Mucosa of rectum (tissue), 2 donors: ENCODE measurements around the gene YAF2.

ENCODE experiments used
- H3K27ac ChIP-seq, 2 donors: one replicate each; pipeline ENCODE4 v1.7.0; 2013; ENCODE audit warnings: inconsistent platforms in 2 of 2, low read depth in 2 of 2, low read length in 2 of 2
- H3K27me3 ChIP-seq, 2 donors: one replicate each; pipeline ENCODE4 v1.7.0; 2013; ENCODE audit warnings: low read length in 2 of 2; ENCODE audit not compliant: control insufficient read depth in 2 of 2, insufficient read depth in 2 of 2
- H3K36me3 ChIP-seq, 2 donors: one replicate each; pipeline ENCODE4 v1.7.0; 2013; ENCODE audit warnings: low read length in 2 of 2; ENCODE audit not compliant: control insufficient read depth in 2 of 2, insufficient read depth in 2 of 2
- H3K4me1 ChIP-seq, 2 donors: one replicate each; pipeline ENCODE4 v1.7.0; 2013; ENCODE audit warnings: low read length in 2 of 2, mild to moderate bottlenecking in 1 of 2; ENCODE audit not compliant: control insufficient read depth in 2 of 2, insufficient read depth in 2 of 2
- H3K4me3 ChIP-seq, 2 donors: one replicate each; pipeline ENCODE4 v1.7.0; 2013; ENCODE audit warnings: low read length in 2 of 2
- H3K9ac ChIP-seq, 2 donors: one replicate each; pipeline ENCODE4 v1.7.0; 2013; ENCODE audit warnings: low read length in 2 of 2, low read depth in 1 of 2, mild to moderate bottlenecking in 1 of 2
- H3K9me3 ChIP-seq, 2 donors: one replicate each; pipeline ENCODE4 v1.7.0; 2013; ENCODE audit warnings: low read length in 2 of 2; ENCODE audit not compliant: control insufficient read depth in 2 of 2
- donor health status: healthy.
- donor health status: Normal muscosa, but diverticular disease.

Gene YAF2

DNA sequence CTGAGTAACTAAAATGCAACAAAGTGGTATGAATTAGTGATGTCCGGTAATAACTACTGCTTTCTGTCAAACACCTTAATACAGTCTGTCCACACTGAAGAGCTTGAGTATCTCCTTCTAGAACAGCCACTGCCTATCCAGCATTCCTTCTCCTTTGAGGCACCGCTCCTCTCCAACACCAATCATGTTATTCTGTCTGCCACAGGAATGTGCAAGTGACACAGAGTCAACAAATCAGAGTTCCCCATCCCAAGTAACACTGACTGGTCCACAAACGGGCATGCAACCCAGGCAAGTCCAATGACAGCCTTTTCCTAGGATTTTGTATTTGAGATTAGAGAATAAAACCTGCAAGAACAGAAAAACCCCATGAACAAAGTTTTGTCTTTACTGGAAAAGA is 97.1 kb downstream of the YAF2 start:
- Histone ChIP-seq H3K27me3 (no peaks in the 10 kb centered on the region), H3K4me3 (no peak overlapping the region), H3K9ac (no peak overlapping the region), H3K9me3 (no peaks in the 10 kb centered on the region), H3K27ac (no peak overlapping the region), H3K36me3 (no peaks in the 10 kb centered on the region), H3K4me1 (peaks cover 13 to 15% of the 10 kb centered on the region in 2 donors)

DNA sequence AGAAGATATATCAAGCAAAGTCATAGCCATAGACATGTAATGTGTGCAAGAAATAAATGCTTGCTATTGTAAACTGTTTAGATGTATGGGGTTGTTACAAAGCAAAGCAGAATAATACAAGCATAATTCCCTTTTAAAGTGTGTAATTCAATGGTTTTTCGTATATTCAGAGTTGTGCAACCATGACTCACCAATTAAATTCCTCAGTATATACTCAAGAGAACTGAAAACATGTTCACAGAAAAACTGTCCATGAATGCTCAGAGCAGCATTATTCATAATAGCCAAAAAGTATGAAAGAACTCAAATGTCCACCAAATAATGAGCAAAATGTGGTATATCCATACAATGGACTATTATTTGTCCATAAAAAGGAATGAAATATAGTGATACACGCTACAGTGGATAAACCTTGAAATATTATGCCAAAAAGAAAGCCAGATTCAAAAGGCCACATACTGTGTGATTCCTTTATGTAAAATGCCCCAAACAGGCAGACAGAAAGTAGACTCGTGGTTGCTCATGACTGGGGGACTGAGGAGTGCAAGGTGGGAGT is 102.7 kb downstream of the YAF2 start:
- Histone ChIP-seq H3K4me3 (no peak overlapping the region), H3K4me1 (no peaks in the 10 kb centered on the region), H3K27me3 (no peaks in the 10 kb centered on the region), H3K9me3 (no peaks in the 10 kb centered on the region), H3K36me3 (no peaks in the 10 kb centered on the region), H3K27ac (no peak overlapping the region), H3K9ac (no peak overlapping the region)

DNA sequence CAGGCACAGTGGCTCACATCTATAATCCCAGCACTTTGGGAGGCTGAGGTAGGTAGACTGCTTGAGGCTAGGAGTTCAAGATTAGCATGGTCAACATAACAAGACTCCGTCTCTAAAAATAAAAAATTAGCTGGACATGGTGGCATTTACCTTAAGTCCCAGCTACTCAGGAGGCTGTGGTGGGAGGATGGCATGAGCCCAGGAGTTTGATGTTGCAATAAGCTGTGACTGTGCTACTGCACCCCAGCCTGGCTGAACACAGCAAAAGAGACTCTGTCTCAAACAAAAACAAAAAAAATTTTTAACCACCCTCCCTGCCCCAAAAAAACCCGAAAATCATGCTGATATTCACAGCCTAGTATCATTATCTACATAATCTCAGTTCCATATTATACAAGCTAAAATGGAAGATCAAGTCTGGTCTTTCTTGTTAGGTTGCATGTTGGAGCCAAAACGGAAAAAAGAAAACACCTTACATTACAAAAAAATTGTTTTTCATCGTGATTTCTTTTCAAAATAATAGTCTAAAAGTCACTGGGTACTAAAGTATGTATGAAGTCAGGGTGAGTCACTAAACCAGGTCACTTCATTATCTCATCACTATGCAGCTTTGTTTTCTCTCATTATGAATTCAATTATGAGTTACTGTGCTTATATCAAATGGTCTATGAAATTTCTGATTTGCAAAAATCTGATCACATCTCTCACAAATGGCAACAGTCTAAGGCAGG is 107.2 kb downstream of the YAF2 start:
- Histone ChIP-seq H3K9me3 (no peaks in the 10 kb centered on the region), H3K9ac (no peak overlapping the region), H3K27me3 (no peaks in the 10 kb centered on the region), H3K4me1 (no peaks in the 10 kb centered on the region), H3K36me3 (no peaks in the 10 kb centered on the region), H3K4me3 (no peak overlapping the region), H3K27ac (no peak overlapping the region)

DNA sequence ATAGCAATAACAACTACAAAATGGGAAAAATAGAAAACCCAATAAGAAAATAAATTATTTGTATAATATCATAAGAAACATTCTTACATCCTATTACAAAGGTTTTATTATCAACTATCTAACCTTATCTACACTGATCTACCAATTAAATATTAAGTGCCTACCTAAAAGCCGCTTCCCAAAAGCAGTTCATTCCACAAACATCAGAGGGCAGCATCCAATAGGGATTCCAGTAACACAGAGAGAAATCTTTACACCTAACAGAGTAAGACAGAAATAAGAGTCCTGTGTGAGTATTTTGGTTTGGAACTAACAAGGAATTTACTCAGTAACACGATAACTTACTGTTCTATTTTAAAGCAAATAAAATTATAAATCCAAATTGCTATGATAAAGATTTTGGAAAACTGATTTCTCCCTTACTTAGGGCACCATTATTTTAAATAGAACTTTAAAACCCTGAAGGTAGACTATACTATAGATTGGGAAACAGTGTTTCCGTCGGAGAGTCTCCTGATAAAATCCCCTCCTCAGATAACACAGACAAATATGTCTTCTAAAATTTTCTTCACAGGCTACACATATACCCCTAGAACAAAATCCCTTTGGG is 108.3 kb downstream of the YAF2 start:
- Histone ChIP-seq H3K36me3 (no peaks in the 10 kb centered on the region), H3K27me3 (no peaks in the 10 kb centered on the region), H3K4me3 (no peak overlapping the region), H3K4me1 (peaks cover 2 to 4% of the 10 kb centered on the region in 2 donors), H3K9ac (no peak overlapping the region), H3K27ac (no peak overlapping the region), H3K9me3 (no peaks in the 10 kb centered on the region)

DNA sequence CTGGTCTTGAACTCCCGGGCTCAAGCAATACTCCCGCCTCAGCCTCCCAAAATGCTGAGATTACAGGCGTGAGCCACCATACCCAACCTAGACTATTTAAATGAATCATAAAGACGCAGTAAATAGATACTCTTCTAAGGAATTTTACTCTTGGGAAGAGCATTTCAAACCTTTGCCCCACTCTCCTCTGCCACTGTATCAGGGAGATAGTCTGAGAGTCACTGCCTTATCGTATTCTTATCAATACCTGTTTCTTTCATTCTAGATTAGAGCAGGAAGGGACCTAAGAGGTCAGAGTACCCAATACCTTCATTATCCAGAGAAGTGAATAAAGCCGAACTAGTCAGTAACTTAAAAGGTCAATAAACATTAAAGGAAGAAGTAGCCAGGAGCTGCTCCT is 109.2 kb downstream of the YAF2 start:
- no peak overlapping the region for H3K27ac ChIP-seq
- H3K4me1 ChIP-seq: peaks cover 2 to 4% of the 10 kb centered on the region in 2 donors
- no peak overlapping the region for H3K4me3 ChIP-seq
- no peaks in the 10 kb centered on the region for H3K36me3 ChIP-seq
- H3K9ac ChIP-seq: no peak overlapping the region
- H3K27me3 ChIP-seq: no peaks in the 10 kb centered on the region
- H3K9me3 ChIP-seq: no peaks in the 10 kb centered on the region

DNA sequence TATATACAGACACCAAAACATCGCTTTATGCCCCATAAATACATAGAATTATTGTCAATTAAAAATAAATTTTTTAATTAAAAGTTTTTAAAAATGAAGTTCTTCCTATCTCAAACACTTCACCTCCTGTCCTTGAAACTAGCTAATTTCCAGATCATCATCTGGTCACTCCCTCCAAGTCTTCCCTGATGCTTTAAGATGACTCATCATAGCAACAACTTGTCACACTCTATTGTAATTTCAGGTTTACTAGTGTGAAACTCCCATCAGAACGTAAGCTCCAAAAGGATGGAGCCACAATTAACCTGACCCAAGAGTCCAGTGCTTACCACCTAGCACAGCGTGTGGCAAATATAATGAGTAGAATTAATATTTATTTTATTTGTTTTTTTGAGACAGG is 109.7 kb downstream of the YAF2 start:
- H3K36me3 ChIP-seq: no peaks in the 10 kb centered on the region

DNA sequence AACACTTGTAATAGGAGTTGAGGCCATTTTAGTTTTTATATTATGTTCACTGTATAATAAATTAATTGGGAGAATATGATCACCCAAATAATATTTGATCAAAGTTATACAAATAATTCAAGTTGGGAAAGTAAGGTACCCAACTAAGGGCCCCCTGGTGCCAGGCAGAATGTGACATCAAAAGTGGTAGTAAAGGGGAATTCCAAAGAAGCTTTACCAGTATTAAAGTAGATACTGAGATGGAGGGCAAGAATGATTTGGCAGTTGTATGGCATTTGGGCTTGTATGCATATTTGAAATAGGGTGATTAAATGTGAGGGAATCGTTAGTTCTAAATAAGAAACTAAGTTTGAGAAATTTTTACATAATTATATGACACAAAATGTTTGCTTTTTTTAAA is 111.1 kb downstream of the YAF2 start:
- no peaks in the 10 kb centered on the region for H3K9me3 ChIP-seq
- no peaks in the 10 kb centered on the region for H3K36me3 ChIP-seq
- H3K27ac ChIP-seq: no peak overlapping the region
- no peaks in the 10 kb centered on the region for H3K27me3 ChIP-seq
- no peak overlapping the region for H3K9ac ChIP-seq
- H3K4me3 ChIP-seq: no peak overlapping the region
- peaks cover 2 to 4% of the 10 kb centered on the region in 2 donors for H3K4me1 ChIP-seq

More for the DNA sequence above, 109.7 kb downstream of the YAF2 start:
- H3K4me1 ChIP-seq: peaks cover 2 to 4% of the 10 kb centered on the region in 2 donors
- H3K4me3 ChIP-seq: no peak overlapping the region
- H3K27me3 ChIP-seq: no peaks in the 10 kb centered on the region
- no peak overlapping the region for H3K9ac ChIP-seq
- no peaks in the 10 kb centered on the region for H3K9me3 ChIP-seq
- H3K27ac ChIP-seq: no peak overlapping the region

DNA sequence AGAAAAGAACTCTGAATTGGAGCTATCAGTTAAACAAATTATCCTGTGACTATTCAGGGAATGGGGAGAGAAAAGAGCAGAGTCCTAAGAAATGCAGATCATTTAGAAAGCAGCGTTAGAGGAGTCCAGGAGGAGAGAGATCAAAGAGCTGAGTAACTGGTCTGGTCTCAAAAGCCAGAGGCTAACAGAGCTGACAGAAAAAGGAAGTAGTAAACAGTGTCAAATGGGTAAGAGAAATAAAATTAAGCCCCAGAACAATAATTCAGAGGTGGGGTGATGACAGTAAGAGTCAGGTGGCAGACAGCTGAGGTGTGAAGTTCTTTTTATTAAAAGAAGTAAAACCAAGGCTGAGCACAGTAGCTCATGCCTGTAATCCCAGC is 112.7 kb downstream of the YAF2 start:
- Histone ChIP-seq H3K4me1 (peaks cover 2 to 4% of the 10 kb centered on the region in 2 donors), H3K4me3 (no peak overlapping the region), H3K27ac (no peak overlapping the region), H3K27me3 (no peaks in the 10 kb centered on the region), H3K9me3 (no peaks in the 10 kb centered on the region), H3K9ac (no peak overlapping the region), H3K36me3 (no peaks in the 10 kb centered on the region)

DNA sequence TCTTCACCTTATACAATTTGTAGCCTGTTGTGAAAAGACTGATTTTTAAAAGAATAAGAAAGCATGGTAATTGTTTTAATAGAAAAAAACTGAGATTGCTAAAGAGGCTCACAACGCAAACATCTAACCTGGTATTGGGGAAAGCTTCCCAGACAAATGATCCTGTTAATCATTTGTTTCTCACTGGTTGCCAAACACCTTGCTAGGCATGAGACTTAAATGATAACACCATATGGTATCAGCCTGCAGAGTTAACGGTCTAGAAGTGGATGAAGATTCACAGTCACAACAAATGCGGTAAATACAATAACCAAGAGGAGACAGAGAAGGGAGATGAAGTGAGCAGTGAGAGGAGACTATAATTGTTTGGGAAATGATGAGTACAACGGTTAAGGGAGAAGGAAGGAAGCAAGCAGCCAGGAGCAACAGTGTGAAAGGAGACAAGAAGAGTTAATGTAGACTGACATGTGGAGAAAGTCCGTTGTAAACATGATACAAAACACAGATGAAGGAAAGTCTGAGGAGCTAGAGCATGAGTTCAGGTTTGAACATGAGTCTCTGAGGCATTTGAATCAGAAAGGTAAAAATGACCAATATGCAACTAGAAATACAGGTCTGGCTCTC is 113.2 kb downstream of the YAF2 start:
- no peaks in the 10 kb centered on the region for H3K9me3 ChIP-seq
- H3K36me3 ChIP-seq: no peaks in the 10 kb centered on the region
- H3K4me1 ChIP-seq: peaks cover 2 to 4% of the 10 kb centered on the region in 2 donors
- no peak overlapping the region for H3K27ac ChIP-seq
- H3K9ac ChIP-seq: no peak overlapping the region
- no peaks in the 10 kb centered on the region for H3K27me3 ChIP-seq
- H3K4me3 ChIP-seq: no peak overlapping the region

DNA sequence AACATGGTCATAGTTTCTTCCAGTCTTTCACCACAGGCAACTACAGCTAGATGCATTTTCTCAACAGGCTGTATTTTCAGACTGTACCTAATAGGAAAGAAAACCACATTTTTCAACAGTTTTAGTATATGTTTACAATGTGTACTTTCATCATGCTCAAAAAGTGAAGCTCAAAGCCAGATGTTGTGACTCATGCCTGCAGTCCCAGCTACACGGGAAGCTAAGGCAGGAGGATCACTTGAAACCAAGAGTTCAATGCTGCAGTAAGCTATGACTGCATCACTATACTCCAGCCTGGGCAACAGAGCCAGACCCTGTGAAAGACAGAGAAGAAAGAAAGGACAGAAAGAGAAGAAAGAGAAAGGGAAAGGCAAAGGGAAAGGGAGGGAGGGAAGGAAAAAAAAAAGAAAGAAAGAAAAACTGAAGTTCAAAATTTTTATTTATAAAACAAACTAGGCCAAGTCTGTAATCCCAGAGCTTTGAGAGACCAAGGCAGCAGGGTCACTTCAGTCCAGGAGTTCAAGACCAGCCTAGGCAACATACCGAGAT is 118.9 kb downstream of the YAF2 start:
- H3K36me3 ChIP-seq: no peaks in the 10 kb centered on the region
- H3K9ac ChIP-seq: no peak overlapping the region
- H3K27ac ChIP-seq: no peak overlapping the region
- no peaks in the 10 kb centered on the region for H3K27me3 ChIP-seq
- H3K4me1 ChIP-seq: no peaks in the 10 kb centered on the region
- no peaks in the 10 kb centered on the region for H3K9me3 ChIP-seq
- no peak overlapping the region for H3K4me3 ChIP-seq
